HepG2 (cell line): ENCODE measurements around the gene ZIM2. TPM values are rescaled to one million over a fixed set of nuclear protein-coding genes. Genes with fewer than 3 reads are reported as not detected.

Experiments
- ELF1 ChIP-seq: sonication (generic); formaldehyde crosslinking; IDR thresholded peaks from 2 replicates; pipeline ENCODE4 v1.4.0; 2020; ENCODE audit warnings: missing genetic modification reagents
- EP300 ChIP-seq, 3 experiments: sonication (generic) in 1 of 3; formaldehyde crosslinking in 1 of 3; IDR thresholded peaks; 2 replicates each; pipeline versions ENCODE4 v1.5.1 to v1.6.1; 2011 to 2020; ENCODE audit warnings: low read depth in 2 of 3, low read length in 2 of 3, borderline replicate concordance in 1 of 3, improper control_type of control experiment in 1 of 3, mild to moderate bottlenecking in 1 of 3, missing genetic modification reagents in 1 of 3, moderate library complexity in 1 of 3
- FOXK2 ChIP-seq: fragments of 450-650 bp; IDR thresholded peaks from 2 replicates; pipeline ENCODE4 v1.6.1; 2016
- GATAD1 ChIP-seq: IDR thresholded peaks from 2 replicates; pipeline ENCODE4 v1.6.1; 2016; ENCODE audit warnings: missing genetic modification reagents, missing compliant biosample characterization
- KDM6A ChIP-seq: IDR thresholded peaks from 2 replicates; pipeline ENCODE4 v1.6.1; 2016; ENCODE audit warnings: low read depth
- MAZ ChIP-seq, 2 experiments: sonication (generic) in 1 of 2; formaldehyde crosslinking in 1 of 2; IDR thresholded peaks; 2 replicates each; pipeline versions ENCODE4 v1.5.0 to v1.6.1; 2012 to 2020; ENCODE audit warnings: low read depth in 2 of 2, mild to moderate bottlenecking in 2 of 2, borderline replicate concordance in 1 of 2, improper control_type of control experiment in 1 of 2, low read length in 1 of 2, missing genetic modification reagents in 1 of 2, moderate library complexity in 1 of 2
- NFYB ChIP-seq: sonication (generic); formaldehyde crosslinking; IDR thresholded peaks from 2 replicates; pipeline ENCODE4 v1.4.0; 2020; ENCODE audit warnings: missing genetic modification reagents
- PRDM15 ChIP-seq: sonication (generic); formaldehyde crosslinking; IDR thresholded peaks from 2 replicates; pipeline ENCODE4 v1.4.0; 2020; ENCODE audit warnings: missing genetic modification reagents
- RFXAP ChIP-seq: sonication (generic); formaldehyde crosslinking; IDR thresholded peaks from 2 replicates; pipeline ENCODE4 v1.4.0; 2020; ENCODE audit warnings: missing genetic modification reagents, borderline replicate concordance
- SMARCE1 ChIP-seq: fragments of 450-650 bp; IDR thresholded peaks from 2 replicates; pipeline ENCODE4 v1.6.1; 2017; ENCODE audit warnings: borderline replicate concordance
- SRSF1 ChIP-seq: fragments of 200-400 bp; formaldehyde crosslinking; optimal IDR thresholded peaks from 2 replicates; pipeline ENCODE3; 2017; ENCODE audit warnings: mild to moderate bottlenecking, low read depth, low read length, moderate library complexity
- TBL1XR1 ChIP-seq: fragments of 150-350 bp; IDR thresholded peaks from 2 replicates; pipeline ENCODE4 v1.6.1; 2014; ENCODE audit warnings: borderline replicate concordance, low read length; ENCODE audit not compliant: partially characterized antibody
- ZMYM3 ChIP-seq: sonication (generic); formaldehyde crosslinking; IDR thresholded peaks from 2 replicates; pipeline ENCODE4 v1.5.1; 2020; ENCODE audit warnings: mild to moderate bottlenecking, missing genetic modification reagents
- ZNF225 ChIP-seq: sonication (generic); formaldehyde crosslinking; IDR thresholded peaks from 2 replicates; pipeline ENCODE4 v1.4.0; 2020; ENCODE audit warnings: mild to moderate bottlenecking, missing genetic modification reagents
- ZNF383 ChIP-seq: sonication (generic); formaldehyde crosslinking; IDR thresholded peaks from 2 replicates; pipeline ENCODE4 v1.4.0; 2020; ENCODE audit warnings: missing genetic modification reagents, mild to moderate bottlenecking, borderline replicate concordance
- ZNF407 ChIP-seq: sonication (generic); formaldehyde crosslinking; IDR thresholded peaks from one replicate; pipeline ENCODE4 v1.5.1; 2020; ENCODE audit warnings: mild to moderate bottlenecking, missing genetic modification reagents; ENCODE audit errors: not compliant biosample characterization
- ZNF484 ChIP-seq: sonication (generic); formaldehyde crosslinking; IDR thresholded peaks from 2 replicates; pipeline ENCODE4 v1.5.1; 2020; ENCODE audit warnings: mild to moderate bottlenecking, low read depth, missing genetic modification reagents, borderline replicate concordance
- polyA plus RNA-seq, 8 experiments: library from polyadenylated mRNA; depleted of rRNA in 3 of 8; stranded (reverse) in 7 of 8; unstranded in 1 of 8; fragments of >200 nt; fragmentation: Illumina TruSeq in 4 of 8; extraction: Trizol in 4 of 8; gene quantifications; 2 replicates each; pipeline versions ENCODE4 v1.2.1 to v1.2.3, GENCODE V29; 2011 to 2016; ENCODE audit warnings: low read depth in 4 of 8, missing spikeins in 1 of 8, mixed read lengths in 1 of 8; ENCODE audit not compliant: insufficient read depth in 1 of 8
- total RNA-seq, 5 experiments: library from RNA; depleted of rRNA; stranded (reverse); fragments of >200 nt; fragmentation: Illumina TruSeq; extraction: Trizol; gene quantifications; 2 replicates each; pipeline ENCODE4 v1.2.3, GENCODE V29; 2016; ENCODE audit warnings: low read depth in 1 of 5

Gene ZIM2
- total and polyA plus RNA-seq, 2 of the 13 experiments (the other 11 are each of a cell fraction or from before 2014, with no cell fraction given), result 7.2 to 10.3 TPM

DNA sequence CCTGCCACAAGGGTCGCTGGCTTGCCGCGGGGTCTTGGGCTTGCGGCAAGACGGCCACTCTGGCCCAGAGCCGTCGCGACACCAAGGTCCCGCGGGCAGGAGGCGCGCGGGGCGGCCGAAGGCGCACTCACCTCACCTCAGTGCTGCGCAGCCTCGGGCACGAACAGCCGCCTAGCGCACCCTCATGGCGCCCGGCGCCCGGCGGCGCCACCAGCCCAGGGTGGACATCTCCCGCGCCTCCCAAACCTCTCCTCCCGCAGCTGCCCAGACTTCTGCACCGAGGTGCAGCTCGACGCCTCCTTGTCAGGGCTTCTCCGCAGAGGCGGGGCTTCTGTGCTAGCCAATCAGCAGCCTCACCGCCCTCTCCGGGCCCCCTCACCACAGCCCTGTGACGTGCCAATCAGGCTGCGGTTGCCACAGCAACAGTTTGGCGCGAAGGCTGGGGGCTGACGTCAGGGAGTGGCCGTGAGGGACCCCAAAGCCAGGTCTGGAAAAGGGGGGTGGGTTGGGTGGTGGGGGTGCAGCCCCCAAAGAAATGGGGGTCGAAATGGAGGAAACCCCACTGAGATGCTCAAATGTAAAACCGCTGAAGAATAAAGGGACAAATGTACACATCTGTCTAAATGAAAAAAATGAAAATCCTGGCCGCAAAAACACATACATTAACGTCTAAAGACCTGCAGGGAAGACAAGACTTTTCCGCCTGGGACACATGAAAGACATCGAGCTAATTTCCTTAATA lies at the start of gene ZIM2, which contains the start of gene PEG3 (continued):
- TF ChIP-seq ZNF407, result no peak
- TF ChIP-seq MAZ (IDR thresholded peaks at IDR 0.05; ENCODE audit: borderline replicate concordance, low read depth, low read length), result peak; percentile 75
- no peak for TF ChIP-seq MAZ (CRISPR knock-in tag; IDR thresholded peaks at IDR 0.05; ENCODE audit: low read depth)
- no peak for TF ChIP-seq ZNF383
- TF ChIP-seq KDM6A (CRISPR knock-in tag), result no peak
- TF ChIP-seq NFYB (CRISPR knock-in tag), result peak; percentile 81
- TF ChIP-seq ZMYM3, result no peak
- no peak for TF ChIP-seq ZNF225 (CRISPR knock-in tag)
- TF ChIP-seq PRDM15, result no peak
- no peak for TF ChIP-seq GATAD1 (CRISPR knock-in tag)
- TF ChIP-seq ELF1, result no peak
- TF ChIP-seq ZNF484 (CRISPR knock-in tag), result no peak
- TF ChIP-seq SMARCE1, result no peak
- no peak for TF ChIP-seq FOXK2
- 0 out of 4 replicates have a peak, but pooled peaks of 1 of the 2 experiments have one; percentile 12 for TF ChIP-seq EP300 (IDR thresholded peaks at IDR 0.05; ENCODE audit: low read depth in 2 of 2, low read length in 2 of 2)
- TF ChIP-seq EP300 (CRISPR knock-in tag; IDR thresholded peaks at IDR 0.05; ENCODE audit: borderline replicate concordance), result no peak
- TF ChIP-seq SRSF1, result no peak
- TF ChIP-seq TBL1XR1, result peak; percentile 23
- TF ChIP-seq RFXAP (CRISPR knock-in tag), result no peak
